Activated effector memory CD4-positive, alpha-beta T cell treated with anti-CD3 and anti-CD28 coated beads, Interleukin-2, amount 50 U/mL, for 16 hours (primary cell): ENCODE data around the gene DOCK4.

Experiments used
- DNase-seq: peaks from one replicate; pipeline ENCODE4 v3.0.0-alpha.2; 2020

DOCK4 gene

DNA sequence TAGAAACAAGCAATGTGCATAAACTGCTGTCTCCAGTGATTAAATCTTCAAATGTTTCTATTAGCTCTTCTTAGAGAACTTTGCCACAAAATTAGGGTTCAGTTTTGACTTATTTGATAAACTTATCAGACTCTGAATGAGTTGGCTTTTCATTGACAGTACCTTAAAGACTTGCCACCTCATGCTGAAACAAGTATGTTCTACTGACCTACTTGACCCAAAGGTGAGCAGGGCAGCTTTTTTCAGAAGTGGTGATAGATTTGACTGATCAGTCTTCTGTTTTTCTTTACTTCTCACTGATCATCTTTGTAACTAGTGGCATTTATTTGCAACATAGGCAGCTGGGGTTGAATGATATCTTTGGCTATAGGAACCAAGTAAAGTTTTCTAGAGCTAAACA lies 8.1 kb upstream of the DOCK4 start:
- DNase-seq, result no peak

DNA sequence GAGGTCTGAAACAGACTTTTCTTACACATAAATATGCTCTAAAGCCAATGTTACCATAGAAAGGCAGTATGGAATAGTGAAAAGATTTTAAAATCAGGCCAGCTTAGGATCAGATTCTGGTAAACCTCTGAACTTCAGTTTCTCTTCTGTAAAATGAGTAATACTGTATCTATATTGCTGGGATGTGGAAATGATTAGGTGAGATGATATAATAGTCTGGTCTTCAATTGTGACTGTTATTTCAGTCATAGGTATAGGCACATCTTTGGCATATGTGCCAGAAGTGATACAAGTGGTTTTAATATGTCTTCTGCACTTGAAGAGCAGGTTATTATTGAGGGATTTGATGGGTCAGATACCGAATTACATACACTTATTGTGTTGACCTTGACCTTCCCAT lies 7.5 kb upstream of the DOCK4 start:
- DNase-seq, result no peak

DNA sequence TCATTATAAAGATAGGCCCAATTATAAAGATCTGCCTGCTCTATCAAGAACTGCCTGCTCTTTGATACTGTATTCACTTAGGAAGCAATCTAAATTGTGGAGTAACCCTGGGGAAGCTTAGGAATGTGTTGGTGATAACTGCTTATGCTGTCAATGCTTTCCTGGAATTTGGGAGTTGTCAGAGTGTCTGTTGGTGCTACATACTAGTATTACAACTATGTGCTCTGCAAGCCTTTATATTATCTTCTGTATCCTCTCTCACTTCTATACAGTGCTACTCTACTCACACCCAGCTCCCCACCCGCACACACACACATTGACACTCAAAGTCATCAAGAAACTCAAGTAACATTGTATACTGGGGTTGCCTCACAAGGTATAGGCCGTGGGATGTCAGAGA lies 6.4 kb upstream of the DOCK4 start:
- DNase-seq, result no peak

DNA sequence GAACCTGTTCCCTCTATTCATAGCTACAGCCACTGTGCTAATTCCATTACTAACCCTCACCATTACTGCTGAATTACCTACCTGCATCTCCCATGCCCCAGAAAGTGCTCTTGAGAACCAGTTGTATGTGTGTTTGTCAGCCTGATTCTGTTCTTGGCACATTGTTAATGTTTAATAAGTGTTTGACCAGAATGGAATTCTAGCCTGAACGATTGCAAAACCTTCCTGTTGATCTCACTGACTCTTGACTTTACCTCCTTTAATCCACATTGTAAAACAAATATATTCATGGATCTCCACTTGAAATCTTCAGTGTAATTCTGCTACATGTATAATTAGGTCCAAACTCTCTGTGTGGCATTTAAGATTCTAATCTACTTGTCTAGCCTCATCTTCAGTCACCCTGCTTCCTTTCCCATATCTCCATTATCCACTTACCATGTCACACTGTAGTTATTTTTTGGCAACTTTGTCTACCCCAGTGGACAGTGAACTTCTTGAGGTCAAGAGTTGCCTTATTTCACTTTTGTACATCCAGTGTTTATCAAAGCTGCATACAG lies 5.2 kb upstream of the DOCK4 start:
- no peak for DNase-seq

DNA sequence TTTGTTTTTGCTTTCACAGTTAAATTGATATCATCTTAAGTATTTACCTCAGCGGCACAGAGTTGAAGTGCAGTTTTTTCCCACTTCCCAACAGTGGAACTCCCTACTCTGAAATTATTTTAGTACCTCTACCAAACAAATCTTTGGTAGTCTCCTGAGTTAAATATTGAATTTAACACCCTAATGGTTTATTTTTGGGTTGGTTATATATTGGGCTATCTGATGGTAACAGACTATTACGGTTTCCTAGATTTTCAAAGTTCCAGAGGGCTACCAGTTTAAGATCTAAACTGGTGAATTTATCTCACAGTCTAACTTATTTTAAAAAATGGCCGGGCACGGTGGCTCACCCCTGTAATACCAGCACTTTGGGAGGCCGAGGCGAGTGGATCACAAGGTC lies 1.6 kb upstream of the DOCK4 start:
- no peak for DNase-seq

DNA sequence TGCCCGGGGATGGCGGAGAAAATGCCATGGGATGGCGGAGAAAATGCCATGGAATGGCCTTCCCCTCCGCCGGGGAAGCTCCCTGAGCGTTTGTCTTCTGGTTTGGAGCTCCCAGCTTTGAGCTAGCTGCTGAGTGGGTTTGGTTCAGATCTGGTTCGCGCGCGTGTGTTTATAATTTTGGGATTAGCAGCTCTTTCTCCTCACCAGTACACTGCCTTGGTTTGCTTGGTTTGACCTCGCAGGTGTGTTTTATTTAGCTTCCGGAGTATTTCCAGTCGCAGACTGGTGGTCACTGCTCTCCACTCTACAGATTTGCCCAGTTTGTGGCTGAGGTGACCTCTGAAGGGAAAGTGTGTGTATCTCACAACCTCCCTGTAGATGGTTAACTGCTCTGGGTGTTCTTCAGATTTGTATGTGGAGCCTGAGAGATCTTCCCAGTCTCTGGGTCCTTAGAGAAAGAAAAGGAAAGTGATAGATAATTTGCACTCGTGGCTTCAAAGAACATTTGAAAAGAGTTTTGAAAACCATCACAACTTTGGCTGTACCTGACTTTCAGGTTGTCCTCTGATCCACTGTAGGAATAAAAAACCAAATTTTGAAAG lies 893 bp upstream of the DOCK4 start:
- DNase-seq, result no peak

DNA sequence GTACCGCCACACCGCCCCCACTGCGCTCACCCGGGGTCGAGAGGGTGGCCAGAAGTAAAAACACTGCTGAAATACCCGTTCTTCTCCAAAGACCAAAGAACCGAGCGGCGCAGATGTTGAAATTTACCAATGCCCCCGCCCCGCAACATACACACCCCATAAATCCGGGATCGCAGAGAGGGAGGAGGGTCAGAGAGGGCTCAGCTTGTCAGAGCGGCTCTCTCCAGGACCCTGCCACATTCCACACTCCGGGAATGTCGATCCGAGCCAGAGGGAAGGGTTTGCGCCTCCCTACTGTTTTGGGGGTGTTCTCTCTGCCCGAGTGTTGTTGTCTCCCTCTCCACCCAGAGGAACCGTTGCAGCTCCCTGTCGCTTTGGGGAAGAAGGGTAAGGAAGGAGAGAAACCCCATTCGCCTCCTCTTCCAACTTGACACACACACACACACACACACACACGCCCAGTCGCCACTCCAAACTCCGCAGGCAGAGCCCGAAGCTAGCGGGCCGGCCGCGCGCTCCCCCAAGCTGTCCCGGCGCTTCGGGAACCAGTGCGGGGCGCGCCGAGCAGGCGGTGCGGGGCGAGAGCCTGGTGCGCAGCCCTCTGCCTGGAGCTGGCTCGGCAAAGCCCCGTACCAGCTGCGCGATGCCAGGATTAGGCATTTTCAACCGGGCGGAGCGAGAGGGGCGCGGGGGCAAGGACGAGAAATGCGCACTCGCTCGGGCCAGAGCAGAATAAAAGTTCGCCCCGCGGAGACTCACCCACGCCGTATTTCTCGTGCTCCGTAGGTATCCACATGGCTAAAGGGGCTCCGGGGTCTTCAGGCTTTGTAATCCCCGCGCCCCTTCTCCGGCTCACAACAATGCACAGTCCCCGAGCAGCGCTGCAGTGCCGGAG lies 609 bp downstream of the DOCK4 start:
- peak; percentile 80 for DNase-seq

DNA sequence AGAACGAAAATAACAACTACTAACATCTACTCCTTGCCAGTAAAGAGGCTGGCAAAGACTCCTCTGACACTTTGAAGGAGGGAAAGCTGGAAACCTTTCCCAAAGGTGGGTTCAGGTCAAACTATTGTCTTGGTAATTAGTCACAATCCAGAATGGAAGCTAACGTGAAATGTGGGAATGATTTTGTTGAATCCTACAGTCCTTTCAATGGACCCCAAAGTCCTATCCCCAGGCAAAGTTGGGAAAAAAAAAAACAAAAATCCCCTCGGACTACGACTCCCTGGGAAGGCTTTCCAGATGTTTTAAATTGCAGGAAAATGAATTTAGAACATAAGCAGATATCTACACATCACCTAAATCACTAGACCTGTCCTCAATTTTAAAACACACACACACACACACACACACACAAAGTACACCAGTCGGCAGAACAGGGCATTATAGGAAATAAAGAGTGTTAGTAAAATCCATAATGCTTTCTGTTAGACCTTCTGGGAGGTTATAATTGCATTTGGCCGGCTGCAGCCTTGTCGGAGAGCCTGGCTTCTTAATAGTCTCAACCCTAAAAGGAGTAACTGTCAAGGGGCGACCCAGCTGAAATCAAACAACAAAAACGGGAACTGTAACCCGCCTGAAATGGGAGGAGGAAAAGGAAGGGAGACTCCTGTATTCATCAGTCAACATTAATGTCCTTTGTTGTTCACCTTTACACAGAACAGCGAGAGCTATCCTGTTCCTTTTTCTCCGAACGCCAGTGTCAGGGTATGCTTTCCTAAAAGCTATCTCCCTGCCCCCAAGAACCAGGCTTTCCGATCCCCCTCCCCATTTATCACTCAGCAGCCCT lies 1.5 kb downstream of the DOCK4 start:
- DNase-seq, result no peak

DNA sequence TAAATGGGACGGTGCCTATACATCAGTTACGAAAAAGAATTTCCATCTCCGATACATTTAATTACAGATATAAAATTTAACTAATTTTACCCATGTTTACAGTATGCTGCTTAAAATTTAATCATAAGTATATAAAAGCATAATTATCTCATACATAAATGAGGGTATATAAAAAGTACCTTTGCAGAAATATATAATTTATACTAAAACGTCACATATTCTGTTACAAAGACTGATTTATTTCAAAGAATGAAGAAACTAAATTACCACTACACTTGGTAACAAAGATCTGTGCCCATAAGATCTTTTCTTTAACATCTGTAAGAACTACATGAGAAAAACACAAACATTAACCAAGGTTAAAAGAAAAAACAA lies 2.8 kb downstream of the DOCK4 start:
- no peak for DNase-seq

DNA sequence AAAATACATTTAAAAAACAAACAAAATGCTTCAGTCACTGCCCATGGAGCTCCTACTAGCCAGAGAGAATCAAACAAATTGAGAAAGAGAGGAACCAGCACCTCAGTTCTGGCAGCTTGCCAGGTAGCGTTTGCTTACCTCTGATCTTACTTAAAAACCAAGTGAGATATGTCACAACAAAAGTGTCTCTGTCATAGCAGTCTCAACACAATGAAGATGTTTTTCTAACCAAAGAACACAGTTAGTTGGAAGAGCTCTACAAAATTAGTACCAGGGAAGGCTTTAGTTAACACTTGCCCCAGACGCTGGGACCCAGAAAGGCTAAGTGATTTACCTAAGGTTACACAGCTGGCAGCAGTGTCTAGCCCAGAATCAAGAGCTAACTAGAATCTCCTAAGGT lies 3.4 kb downstream of the DOCK4 start:
- DNase-seq, result no peak

DNA sequence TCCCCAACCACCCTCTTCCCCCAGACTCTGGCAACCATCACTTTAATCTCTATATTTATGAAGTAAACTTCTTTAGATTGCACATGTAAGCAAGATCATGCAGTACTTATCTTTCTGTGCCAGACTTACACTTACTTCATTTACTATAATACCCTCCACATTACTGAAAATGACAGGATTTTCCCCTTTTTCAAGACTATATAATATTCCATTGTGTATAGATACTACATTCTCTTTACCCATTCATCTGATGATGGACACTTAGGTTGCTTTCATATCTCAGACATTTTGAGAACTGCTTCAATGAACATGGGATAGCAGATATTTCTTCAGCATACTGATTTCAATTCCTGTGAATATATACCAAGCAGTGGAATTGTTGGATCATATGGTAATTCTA lies 4.4 kb downstream of the DOCK4 start:
- no peak for DNase-seq

DNA sequence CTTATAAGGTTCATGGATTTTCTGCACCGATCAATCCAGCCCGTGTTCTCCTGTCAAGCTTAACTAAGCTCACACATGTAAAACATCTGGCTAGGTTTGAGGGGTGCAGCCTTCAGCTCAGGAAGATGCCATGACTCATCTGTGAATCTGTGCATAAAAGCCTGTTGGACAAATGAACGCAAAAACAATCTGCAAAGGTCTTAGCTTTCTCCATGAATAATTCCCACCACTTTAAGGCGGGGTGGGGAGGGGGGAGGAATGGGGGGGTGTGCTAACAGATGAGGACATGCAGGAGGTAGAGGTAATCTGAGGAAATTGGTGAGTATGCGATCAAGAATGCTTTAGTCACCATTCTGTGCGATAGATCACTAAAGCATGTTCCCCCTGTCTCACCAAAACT lies 4.8 kb downstream of the DOCK4 start:
- DNase-seq, result no peak

DNA sequence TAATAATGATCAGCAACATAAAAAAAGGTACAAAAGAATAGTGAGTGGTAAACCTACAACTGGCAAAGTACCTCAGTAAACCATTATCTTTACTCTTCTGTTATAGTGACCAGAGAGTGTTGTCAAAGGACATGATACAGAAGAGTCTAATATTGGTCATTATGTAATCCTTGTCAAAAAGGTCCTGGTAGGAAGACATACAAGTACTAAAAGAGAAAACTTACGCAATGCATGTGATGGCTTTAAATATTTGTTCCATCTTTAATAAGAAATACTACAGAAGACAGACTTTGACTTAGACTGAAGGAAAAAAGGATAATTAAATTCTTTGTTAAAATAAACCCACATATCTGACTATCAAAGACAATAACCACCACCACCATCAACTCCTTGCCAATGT lies 6.5 kb downstream of the DOCK4 start:
- DNase-seq, result no peak

DNA sequence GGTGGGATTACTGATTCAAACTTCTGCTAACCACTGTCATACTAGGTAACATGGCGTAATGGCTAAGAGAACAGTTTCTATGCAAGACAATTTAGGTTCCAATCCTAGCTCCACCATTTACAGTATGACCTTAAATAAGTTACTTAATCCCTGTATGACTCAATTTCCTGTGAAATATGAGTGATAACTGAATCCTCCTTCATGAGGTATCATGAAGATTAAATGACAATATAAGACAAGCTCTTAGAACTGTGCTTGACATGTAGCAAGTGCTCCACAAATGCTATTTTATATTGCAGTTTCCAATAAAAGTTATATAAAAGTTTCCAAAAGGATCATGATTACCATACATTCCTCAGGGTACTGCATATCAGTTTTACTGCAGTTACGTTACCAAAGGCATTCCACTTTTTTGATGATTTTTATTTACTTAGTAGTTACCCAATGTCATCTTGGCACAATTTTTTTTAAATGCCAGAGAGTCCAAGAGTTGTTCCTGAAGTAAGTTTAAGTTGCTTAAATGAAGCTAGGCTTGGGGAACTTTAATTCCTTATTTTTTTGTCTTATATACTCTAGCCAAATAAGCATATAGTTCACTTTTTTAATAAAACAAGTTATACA lies 7.1 kb downstream of the DOCK4 start:
- no peak for DNase-seq

DNA sequence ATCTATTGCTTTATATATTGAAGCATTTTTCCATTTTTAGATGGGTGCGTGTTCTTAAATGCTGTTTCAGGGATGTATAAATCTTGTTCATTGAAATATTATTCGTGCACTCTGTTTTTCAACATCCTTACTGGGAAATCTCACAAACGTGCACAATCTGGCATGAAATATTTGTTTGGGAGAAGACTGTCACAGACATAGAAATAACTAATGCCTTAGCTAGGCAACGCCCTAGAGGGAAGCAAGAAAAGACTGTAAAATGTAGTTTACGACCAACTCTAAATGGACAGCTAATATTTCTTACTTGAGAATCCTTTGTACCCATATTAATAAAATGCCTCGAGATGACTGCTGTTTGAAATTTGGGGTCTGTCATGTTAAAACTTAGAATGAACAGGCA lies 8.9 kb downstream of the DOCK4 start:
- DNase-seq, result no peak

DNA sequence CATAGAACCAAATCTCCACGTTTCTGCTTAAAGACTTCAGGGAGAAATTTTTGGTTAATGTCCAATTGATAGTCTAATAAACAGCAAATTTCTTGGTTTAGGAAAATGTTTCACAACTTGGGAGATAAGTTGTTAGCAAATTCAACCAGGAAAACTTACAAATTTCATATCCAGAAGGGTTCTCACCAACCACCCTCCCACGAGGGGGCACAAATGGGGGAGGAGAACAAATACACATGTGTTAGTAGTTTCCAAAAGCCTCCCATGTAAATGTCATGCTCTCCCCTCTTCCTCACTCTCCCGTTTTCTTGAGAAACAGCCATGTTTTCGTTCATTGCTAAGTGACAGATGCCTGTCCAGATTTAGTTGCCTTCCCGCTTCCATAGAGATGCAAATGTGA lies 10.5 kb downstream of the DOCK4 start:
- DNase-seq, result no peak

DNA sequence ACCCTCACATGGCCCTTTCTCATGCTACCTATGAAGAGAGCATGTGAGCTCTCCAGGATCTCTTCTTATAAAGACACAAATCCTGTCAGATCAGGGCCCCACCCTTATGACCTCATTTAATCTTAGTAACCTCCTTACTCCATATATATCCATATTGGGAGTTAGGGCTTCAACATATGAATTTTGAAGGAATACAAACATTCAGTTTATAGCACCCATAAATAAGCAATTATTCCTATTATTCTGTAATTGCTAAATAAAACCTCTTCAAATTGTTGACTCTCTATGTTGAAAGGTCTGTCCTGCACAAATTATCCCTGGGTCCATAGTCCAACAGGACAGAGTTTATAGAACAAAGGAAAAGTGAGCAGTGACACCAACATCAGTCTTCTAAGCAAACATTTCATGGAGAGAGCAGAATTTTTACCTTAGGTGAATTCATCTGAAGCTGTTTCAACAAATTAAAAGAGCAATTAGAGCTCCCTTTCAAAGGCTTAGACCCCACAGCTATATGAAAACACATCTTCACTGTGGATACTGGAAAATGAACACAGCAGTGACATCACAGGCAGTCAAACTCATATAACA lies 12.2 kb downstream of the DOCK4 start:
- DNase-seq, result no peak

DNA sequence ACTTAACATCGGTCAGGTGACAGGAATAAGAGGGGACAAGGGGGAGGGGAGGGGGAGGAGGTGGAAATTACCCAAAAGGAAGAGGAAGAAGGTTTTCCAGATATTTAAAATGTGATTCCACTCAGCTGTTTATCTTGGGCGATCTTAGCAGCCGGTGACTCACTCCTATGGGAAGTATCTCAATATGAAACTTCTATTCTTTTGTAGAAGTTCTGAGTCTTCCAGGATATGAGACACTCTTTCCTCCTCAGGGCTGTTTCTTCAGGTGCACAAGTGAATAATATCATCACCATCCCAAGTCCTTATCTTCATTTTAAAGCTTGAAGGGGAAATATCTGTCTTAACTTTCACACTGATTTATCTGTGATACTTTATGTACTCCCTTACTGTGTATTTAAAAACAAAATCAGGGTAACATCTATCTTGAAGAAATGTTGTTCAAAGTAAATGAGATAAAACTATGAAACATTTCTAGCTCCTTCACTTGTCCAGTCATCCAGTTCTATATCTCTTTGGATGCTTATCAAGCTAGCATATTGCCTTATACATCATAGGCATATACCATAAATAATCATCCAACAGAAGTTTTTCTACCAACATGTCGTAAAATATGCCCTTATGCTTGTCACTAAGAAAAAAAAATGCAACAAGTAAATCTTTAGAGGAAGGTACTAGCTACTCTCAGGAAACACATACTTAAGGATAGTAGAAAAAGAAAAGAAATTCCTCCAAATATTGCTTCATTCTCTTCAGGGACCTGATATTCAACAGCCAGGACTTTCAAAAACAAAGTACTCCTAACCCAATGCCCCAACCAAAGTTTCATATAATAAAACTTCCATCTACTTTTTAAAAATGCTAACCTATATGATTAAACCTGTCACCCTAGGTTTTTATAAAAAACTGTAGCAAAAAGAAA lies 13.7 kb downstream of the DOCK4 start:
- no peak for DNase-seq

DNA sequence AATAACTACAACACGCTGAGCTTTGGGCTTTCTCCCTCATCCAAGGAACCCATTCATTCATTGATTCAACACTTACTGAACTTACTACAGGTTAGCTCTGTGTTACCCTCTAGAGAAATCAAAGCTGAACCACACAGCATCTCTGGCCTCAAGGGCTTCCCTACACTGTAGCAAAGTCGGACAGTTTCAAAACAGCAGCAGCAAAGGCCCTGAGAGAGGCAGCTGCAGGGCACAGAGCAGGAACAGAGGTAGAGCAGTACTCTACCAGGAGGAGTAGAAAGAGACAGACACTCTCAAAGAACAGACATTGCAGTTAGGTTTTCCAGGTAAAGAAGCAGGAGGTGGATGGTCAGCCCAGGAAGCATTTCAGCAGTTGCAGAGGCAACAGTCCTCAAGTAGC lies 16.1 kb downstream of the DOCK4 start:
- no peak for DNase-seq

DNA sequence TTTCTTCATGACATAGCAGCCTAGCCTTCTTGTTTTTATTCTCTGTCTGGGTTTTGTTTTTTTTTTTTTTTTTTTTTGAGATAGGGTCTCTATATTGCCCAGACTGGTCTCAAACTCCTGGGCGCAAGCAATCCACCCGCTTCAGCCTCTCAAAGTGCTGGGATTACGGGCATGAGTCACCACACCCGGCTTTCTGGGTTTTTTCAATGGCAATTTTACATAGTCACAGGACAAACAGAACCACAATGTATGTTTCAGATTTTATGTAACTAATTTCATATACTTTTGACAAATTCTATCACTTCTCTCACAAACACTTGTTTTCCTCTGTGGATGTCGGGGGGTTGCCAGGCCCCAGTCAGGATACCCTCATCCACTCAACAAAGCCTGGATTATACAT lies 16.5 kb downstream of the DOCK4 start:
- DNase-seq, result no peak

DNA sequence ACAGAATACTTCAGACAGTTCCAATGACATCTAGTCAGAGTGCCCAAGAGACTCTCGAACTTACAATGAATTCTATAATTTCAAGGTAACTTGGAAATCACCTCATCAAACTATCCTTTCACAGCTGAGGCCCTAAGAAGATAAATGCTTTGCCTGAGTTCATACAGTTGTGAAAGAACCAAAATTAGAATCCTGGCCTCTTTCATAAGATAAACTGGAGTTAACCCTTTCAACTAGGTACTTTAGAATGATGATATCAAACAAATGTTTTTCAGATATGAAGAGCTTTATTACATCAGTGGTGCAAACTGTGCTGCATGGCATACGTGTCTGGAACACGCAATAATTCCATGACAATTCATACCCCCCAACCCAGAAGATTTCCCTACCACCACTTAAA lies 17.9 kb downstream of the DOCK4 start:
- no peak for DNase-seq

DNA sequence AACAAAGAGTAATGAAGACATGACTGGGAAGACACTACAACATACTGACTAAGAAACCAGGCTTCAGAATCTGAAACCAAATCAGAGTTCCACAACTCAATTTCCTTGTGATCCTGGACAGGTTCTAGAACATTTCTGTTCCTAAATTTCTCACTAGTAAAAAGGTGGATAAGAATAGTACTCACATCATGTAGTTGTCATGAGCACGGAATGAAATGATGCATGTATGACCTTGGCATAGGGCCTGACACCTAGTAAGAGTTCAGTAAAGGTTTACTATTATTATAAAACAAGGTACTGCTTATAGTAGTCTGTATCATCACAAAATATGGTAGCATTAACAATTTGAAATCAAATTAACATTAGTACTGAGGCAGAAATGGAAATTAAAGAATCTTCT lies 19.9 kb downstream of the DOCK4 start:
- DNase-seq, result no peak
